Activated CD4-positive, alpha-beta memory T cell treated with anti-CD3 and anti-CD28 coated beads, Interleukin-2, amount 10 ng/mL, durations not matched to agents 7 days and 5 days (primary cell): ENCODE data around the gene NUCKS1. TPM values are rescaled to one million over a fixed set of nuclear protein-coding genes. Genes with fewer than 3 reads are reported as not detected.

Experiments
- CTCF ChIA-PET: fragments of 350-600 bp; sonication (Branson Sonifier 250); formaldehyde crosslinking; loops from one replicate; lab custom pipeline; 2021; ENCODE audit warnings: antibody characterized with exemption, inconsistent platforms; lab: Charles Lee
- POLR2A ChIA-PET: fragments of 350-600 bp; sonication (Branson Sonifier 250); formaldehyde crosslinking; loops from one replicate; lab custom pipeline; 2021; ENCODE audit warnings: antibody characterized with exemption; lab: Charles Lee
- DNase-seq: peaks from one replicate; pipeline ENCODE4 v3.0.0-alpha.2; 2020
- H3K27ac Mint-ChIP-seq: one replicate; pipeline ENCODE4 v1.8.0; 2021; ENCODE audit warnings: mild to moderate bottlenecking, mixed read lengths
- H3K27me3 Mint-ChIP-seq: one replicate; pipeline ENCODE4 v1.8.0; 2021; ENCODE audit warnings: mixed read lengths
- H3K36me3 Mint-ChIP-seq: one replicate; pipeline ENCODE4 v1.8.0; 2021; ENCODE audit warnings: low read depth, mixed read lengths
- H3K4me1 Mint-ChIP-seq: one replicate; pipeline ENCODE4 v1.8.0; 2021; ENCODE audit warnings: mixed read lengths
- H3K4me3 Mint-ChIP-seq: one replicate; pipeline ENCODE4 v1.8.0; 2021; ENCODE audit warnings: mild to moderate bottlenecking, mixed read lengths
- H3K9me3 Mint-ChIP-seq: one replicate; pipeline ENCODE4 v1.8.0; 2021; ENCODE audit warnings: mixed read lengths
- total RNA-seq, 2 experiments: library from RNA; stranded (reverse); gene quantifications; one replicate each; pipeline ENCODE4 v1.2.3, GENCODE V29; 2021

The NUCKS1 gene
- total RNA-seq, 2 experiments from 2014 or later = 163 to 185 TPM

DNA sequence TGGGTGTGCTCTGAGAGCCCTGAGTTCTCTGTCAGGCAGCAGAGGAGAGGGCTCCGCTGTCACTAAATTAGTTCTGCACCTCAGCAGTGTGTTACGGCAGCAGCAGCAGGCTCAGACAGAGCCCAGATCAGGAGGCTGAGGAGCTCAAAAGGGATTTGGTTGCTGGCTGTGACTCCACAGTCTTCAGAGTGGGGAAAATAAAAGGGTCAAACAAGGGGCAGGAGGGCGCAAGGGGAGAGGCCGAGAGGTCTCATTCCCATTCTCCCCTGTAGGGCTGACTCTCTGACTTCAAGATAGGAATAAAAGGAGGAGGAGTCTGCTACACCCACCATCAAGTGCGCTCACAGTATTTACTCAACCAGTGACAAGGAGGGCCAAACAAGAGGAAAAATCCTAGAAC is 60.5 kb downstream of the NUCKS1 start:
- Mint-ChIP-seq H3K36me3 (no peaks in the 10 kb centered on the region), H3K4me3 (no peak overlapping the region), H3K9me3 (no peaks in the 10 kb centered on the region), H3K4me1 (peaks cover 2% of the 10 kb centered on the region), H3K27me3 (peaks cover 19% of the 10 kb centered on the region), H3K27ac (no peak overlapping the region)
- no peak for DNase-seq
- ChIA-PET CTCF (interaction anchor here (1.4 kb wide), 1 partner anchor 12 kb away, joined by 4 read pairs; no protein-coding TSS in a partner anchor), POLR2A (interaction anchor here (0.7 to 1.1 kb wide), 2 partner anchors 9 to 24 kb away, joined by 3 read pairs; partner anchors contain the start of gene SLC45A3)

DNA sequence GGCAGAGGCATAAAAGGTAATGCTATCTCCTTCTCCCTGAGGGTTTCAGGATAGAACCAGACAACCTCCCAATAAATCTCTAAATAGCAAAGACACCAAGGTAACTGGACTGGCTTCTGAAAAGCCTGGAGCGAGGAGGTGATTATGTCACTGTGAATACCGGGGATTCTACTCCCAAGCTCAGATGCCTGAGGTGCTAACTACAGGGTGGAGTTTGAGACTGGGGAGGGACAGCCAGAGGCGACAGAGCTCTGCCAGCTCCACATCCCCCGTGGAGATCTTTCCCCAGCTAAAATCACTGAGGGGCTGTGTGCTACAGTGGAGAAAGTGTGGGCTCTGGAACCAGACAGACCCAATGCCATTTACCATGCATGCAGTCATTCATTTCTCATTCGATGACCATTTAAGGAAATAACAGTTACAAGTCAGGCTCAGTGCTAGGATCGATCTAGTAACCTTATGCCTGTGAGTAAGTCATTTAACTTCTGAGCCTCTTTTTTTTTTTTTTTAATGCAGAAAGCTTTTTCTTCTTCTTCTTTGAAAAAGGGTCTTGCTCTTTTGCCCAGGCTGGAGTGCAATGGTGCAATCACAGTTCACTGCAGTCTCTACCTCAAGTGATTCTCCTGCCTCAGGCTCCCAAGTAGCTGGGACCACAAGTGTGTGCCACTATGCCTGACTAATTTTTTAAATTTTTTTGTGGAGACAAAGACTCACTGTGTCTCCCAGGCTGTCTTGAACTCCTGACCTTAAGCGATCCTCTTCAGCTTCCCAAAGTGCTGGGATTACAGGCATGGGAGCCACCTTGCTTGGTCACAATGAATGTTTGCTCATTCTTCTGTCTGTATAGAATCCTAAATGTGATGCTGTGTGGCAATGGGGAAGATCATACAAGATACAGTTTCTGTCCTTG is 61.6 kb downstream of the NUCKS1 start:
- peaks cover under 1% of the 10 kb centered on the region for H3K4me1 Mint-ChIP-seq
- DNase-seq = no peak
- H3K4me3 Mint-ChIP-seq = no peak overlapping the region
- ChIA-PET CTCF (interaction anchor here (1.1 to 1.4 kb wide), 3 partner anchors 9 to 22 kb away, joined by 3 to 4 read pairs (median 4); no protein-coding TSS in a partner anchor), POLR2A (interaction anchor here (0.9 kb wide), 1 partner anchor 57 kb away, joined by 3 read pairs; no protein-coding TSS in a partner anchor)
- no peaks in the 10 kb centered on the region for H3K9me3 Mint-ChIP-seq
- peaks cover 19% of the 10 kb centered on the region for H3K27me3 Mint-ChIP-seq
- H3K27ac Mint-ChIP-seq = no peak overlapping the region
- H3K36me3 Mint-ChIP-seq = no peaks in the 10 kb centered on the region

DNA sequence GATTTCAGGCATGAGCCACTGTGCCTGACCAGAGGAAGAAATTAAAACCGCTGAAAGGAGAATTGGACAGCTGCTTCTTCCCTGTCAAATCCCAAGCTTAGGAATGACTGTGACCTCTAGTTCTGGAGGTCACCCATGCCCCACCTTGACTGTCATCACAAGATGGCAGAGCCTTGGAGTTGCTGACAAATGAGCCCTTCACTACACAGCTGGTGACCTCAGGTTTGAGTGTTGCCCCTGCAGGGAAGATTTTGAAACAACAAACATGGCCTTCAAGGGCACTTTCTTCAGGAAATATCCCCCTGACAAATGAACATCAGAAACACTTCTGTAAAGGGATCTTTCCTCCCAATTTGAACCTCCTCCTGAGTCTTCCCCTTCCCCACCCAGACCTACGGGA is 62.7 kb downstream of the NUCKS1 start:
- Mint-ChIP-seq H3K9me3 (no peaks in the 10 kb centered on the region), H3K36me3 (no peaks in the 10 kb centered on the region), H3K4me3 (no peak overlapping the region), H3K27me3 (peaks cover 19% of the 10 kb centered on the region), H3K27ac (no peak overlapping the region), H3K4me1 (no peaks in the 10 kb centered on the region)
- no peak for DNase-seq
- ChIA-PET POLR2A (no interaction called here), CTCF (interaction anchor here (1.1 to 1.2 kb wide), 2 partner anchors 10 to 23 kb away, joined by 3 to 4 read pairs; no protein-coding TSS in a partner anchor)

DNA sequence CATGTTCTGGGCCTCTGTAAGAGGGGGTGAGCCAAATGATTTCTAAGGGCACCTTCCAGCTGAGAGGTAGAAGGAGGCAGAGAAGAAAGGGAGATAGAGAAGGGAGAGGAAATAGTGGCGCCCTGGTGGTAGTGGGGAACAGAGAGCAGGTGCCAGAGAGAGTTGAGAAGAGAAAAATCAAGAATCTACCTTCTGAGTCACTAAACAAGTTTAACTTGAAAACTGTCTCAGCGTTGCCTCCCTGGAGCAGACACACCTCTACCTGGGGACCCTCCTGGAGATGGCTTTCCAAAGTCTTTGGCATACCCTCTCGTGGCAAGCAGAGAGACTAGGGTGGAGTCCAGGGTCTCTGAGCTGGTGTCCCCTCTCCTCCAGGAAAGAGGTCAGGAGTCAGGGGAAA is 68.6 kb downstream of the NUCKS1 start:
- ChIA-PET POLR2A (interaction anchor here (0.8 kb wide), 1 partner anchor 24 kb away, joined by 3 read pairs; no protein-coding TSS in a partner anchor), CTCF (interaction anchor here (1.2 to 1.9 kb wide), 3 partner anchors 24 to 33 kb away, joined by 3 to 6 read pairs (median 5); no protein-coding TSS in a partner anchor)
- DNase-seq = no peak
- Mint-ChIP-seq H3K4me3 (no peak overlapping the region), H3K36me3 (no peaks in the 10 kb centered on the region), H3K9me3 (no peaks in the 10 kb centered on the region), H3K4me1 (peaks cover 13% of the 10 kb centered on the region), H3K27me3 (peaks cover 14% of the 10 kb centered on the region), H3K27ac (no peak overlapping the region)

DNA sequence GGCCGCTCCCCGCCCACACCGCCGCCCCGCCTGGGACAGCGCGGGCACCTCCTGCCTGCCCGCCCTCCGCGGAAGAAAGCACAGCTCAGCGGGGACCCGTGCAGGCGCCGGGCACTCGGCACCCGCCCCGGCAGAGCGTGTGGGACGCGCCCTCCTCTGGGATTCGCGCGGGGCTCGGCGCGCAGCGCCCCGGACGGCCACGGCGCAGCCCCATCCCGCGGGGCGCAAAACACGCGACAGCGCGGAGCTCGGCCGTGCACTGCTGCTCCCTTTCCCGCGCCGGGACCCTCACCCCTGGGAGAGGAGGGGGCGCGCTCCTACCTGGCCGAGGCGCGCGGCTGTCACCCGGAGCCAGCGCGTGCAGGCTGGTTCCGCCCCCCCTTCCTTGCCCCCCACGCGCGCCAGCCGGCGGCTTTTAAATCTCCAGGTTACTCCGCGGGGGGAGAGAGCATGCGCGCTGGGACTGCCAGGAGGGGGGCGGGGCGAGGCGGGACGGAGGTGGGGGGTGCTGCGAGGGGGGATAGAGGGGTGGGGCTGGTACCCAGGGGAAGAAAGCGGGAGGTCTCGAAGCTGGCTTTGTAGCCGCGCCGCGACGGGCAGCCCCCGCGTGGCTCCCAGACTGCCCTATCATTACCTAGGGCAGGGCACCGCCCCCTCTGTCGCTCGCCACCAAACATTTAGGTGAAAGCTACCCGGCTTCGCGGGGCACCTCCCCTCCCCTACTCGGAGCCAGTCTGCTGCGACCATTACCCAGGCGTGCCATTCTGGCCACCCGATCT is 69.7 kb downstream of the NUCKS1 start, which contains the start of gene SLC45A3:
Gene SLC45A3 (minus strand): TSS at position 437 of the 779 bp plus-strand sequence. CDS start 15,853 bp downstream, outside the sequence.
- CTCF ChIA-PET = interaction anchor here (1.2 to 1.9 kb wide), 6 partner anchors 9 to 88 kb away, joined by 3 to 9 read pairs (median 6); no protein-coding TSS in a partner anchor
- no peaks in the 10 kb centered on the region for H3K9me3 Mint-ChIP-seq
- H3K27ac Mint-ChIP-seq = no peak within 1 kb of the TSS

DNA sequence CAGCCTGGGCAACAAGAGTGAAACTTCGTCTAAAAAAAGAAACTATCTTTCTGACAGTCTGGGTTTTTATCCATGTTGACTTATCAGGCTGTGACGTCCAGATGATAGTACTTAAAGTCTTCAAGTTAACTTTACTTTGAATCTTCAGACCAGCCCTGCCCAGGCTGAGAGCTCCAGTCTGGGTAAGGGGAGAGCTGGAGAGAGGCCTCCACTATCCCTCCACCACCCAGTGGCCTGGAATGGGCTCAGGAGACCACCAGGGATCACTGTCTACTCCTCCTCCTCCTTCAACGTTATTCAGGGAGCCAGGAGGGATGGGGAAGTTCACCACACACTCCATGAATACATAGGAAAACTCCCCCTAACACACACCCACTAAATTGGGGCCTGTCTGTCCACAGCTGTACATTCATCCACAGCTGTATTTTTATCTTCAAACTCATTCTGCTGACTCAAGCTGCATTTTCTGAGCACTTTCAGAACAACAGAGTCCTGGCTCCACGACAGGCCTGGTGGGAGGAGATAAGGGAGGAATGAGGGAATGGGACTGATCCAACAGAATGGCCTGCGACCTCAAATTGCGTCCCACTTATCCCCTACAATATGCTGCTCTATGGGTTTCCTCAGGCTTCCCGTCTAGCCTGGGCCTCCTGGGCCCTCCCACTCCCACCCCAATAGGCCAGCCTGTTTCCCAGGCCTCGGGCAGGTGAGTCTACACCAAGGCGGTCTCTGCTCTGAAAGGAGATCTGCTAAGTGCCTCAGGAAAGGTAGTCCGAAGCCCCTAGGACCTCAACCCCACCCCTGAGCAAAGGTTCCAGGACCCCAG is 71.5 kb downstream of the NUCKS1 start:
- no peak overlapping the region for H3K27ac Mint-ChIP-seq
- H3K9me3 Mint-ChIP-seq = no peaks in the 10 kb centered on the region
- no peak for DNase-seq
- peaks cover 13% of the 10 kb centered on the region for H3K4me1 Mint-ChIP-seq
- POLR2A ChIA-PET = no interaction called here
- H3K4me3 Mint-ChIP-seq = peak overlapping the region; percentile 74
- H3K36me3 Mint-ChIP-seq = no peaks in the 10 kb centered on the region
- CTCF ChIA-PET = interaction anchor here (0.9 to 3.4 kb wide), 4 partner anchors 17 to 33 kb away, joined by 3 to 23 read pairs (median 12); no protein-coding TSS in a partner anchor
- H3K27me3 Mint-ChIP-seq = peaks cover 14% of the 10 kb centered on the region

More for the DNA sequence above, 69.7 kb downstream of the NUCKS1 start, which contains the start of gene SLC45A3:
- Mint-ChIP-seq H3K4me3 (peak within 1 kb of the TSS; percentile 74), H3K27me3 (peaks cover 14% of the 10 kb centered on the region), H3K4me1 (peaks cover 13% of the 10 kb centered on the region), H3K36me3 (no peaks in the 10 kb centered on the region)
- POLR2A ChIA-PET = interaction anchor here (0.8 to 1.5 kb wide), 4 partner anchors 9 to 48 kb away, joined by 3 to 4 read pairs (median 3); no protein-coding TSS in a partner anchor
- peak; percentile 32 for DNase-seq

DNA sequence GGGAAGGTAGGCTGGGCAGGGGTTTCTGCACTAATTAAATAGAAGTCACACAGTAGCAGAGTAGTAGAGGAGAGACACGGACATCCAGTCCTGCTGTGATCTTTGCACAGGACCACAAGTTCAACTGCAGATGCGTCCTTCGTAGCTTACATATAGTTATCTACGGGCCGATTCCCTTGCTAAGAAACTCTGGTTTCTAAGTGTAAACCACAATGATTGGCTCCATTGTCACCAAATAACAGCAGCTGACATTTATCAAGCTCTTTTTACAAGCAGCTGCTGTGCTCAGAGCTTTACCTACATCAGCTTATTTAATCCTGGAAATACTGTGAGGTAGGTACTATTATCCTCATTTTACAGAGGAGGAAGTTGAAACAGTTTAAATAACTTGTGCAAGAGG is 72.8 kb downstream of the NUCKS1 start:
- peaks cover 19% of the 10 kb centered on the region for H3K27me3 Mint-ChIP-seq
- POLR2A ChIA-PET = interaction anchor here (1.7 kb wide), 1 partner anchor 97 kb away, joined by 4 read pairs; no protein-coding TSS in a partner anchor
- no peaks in the 10 kb centered on the region for H3K36me3 Mint-ChIP-seq
- no peak overlapping the region for H3K4me3 Mint-ChIP-seq
- no peaks in the 10 kb centered on the region for H3K9me3 Mint-ChIP-seq
- CTCF ChIA-PET = interaction anchor here (0.9 to 3.4 kb wide), 5 partner anchors 12 to 300 kb away, joined by 3 to 23 read pairs (median 4); no protein-coding TSS in a partner anchor
- DNase-seq = no peak
- H3K27ac Mint-ChIP-seq = no peak overlapping the region
- H3K4me1 Mint-ChIP-seq = peaks cover 16% of the 10 kb centered on the region

DNA sequence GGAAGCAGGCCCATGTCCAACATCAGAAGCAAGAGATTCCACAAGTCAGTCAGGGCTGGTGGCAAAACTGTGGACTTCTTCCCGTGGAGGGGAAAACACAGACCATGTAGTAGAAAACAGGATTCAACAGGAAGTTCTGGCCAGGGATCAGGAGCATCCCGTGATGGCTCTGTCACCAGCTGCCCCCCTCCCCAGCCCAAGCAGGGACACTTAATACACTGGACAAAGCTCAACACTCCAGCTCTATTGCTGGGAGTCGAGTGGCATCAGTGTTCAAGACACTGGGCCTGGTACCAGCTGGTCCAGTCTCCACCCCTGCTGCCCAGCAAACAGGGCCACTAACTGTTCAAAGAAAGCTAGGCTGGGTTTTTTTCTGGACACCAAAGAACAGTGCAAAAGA is 73.4 kb downstream of the NUCKS1 start:
- ChIA-PET POLR2A (interaction anchor here (1.7 kb wide), 1 partner anchor 98 kb away, joined by 4 read pairs; no protein-coding TSS in a partner anchor), CTCF (interaction anchor here (1.0 to 3.4 kb wide), 4 partner anchors 13 to 301 kb away, joined by 3 to 23 read pairs (median 9); no protein-coding TSS in a partner anchor)
- no peak for DNase-seq
- Mint-ChIP-seq H3K27ac (no peak overlapping the region), H3K9me3 (no peaks in the 10 kb centered on the region), H3K4me1 (peaks cover 21% of the 10 kb centered on the region), H3K4me3 (no peak overlapping the region), H3K36me3 (no peaks in the 10 kb centered on the region), H3K27me3 (peaks cover 17% of the 10 kb centered on the region)

DNA sequence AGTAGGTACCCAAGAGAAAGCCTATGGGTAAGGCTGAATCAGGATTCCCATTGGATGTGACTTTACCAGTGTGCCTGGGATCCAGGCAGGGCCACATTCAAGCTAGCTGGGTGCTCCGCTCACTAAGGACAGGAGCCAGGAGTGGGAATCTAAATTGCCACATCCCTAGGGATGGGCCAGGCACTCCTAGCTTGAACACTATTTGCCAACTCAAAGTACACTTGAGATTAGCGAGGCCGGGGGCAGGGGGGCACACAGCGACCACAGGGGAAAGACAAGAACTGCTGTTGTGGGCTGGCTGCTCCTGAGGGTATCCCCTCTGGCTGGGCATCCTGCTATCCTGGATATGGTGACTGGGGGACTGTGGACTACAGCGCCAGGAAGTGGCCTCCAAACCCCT is 74.0 kb downstream of the NUCKS1 start:
- ChIA-PET CTCF (no interaction called here), POLR2A (interaction anchor here (1.7 kb wide), 1 partner anchor 98 kb away, joined by 4 read pairs; no protein-coding TSS in a partner anchor)
- Mint-ChIP-seq H3K4me3 (no peak overlapping the region), H3K27ac (no peak overlapping the region), H3K4me1 (peaks cover 21% of the 10 kb centered on the region), H3K36me3 (no peaks in the 10 kb centered on the region), H3K27me3 (peaks cover 11% of the 10 kb centered on the region), H3K9me3 (no peaks in the 10 kb centered on the region)
- no peak for DNase-seq

DNA sequence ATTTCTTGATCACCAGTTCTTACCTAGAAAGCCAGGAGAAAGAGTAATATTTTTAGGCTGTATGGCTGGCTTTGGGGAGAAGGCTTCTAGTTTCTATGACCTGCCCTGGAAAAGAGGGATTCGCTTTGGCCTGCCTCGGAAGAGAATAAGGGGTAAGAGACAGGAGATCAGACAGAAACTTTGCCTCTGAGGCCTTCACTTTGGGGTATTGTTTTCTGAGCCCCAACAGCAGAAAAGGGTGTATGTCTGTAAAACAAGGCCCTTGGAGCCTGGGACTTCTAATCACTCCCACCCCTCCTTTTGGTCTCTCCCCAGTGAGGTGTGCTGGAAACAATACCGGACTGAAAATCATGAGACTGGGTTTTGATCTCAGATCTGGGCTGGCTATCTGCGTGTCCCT is 74.7 kb downstream of the NUCKS1 start:
- Mint-ChIP-seq H3K36me3 (no peaks in the 10 kb centered on the region), H3K4me1 (peaks cover 16% of the 10 kb centered on the region), H3K9me3 (no peaks in the 10 kb centered on the region), H3K27me3 (peaks cover 6% of the 10 kb centered on the region), H3K4me3 (no peak overlapping the region), H3K27ac (no peak overlapping the region)
- ChIA-PET POLR2A (no interaction called here), CTCF (interaction anchor here (2.1 kb wide), 1 partner anchor 17 kb away, joined by 7 read pairs; no protein-coding TSS in a partner anchor)
- DNase-seq = no peak

DNA sequence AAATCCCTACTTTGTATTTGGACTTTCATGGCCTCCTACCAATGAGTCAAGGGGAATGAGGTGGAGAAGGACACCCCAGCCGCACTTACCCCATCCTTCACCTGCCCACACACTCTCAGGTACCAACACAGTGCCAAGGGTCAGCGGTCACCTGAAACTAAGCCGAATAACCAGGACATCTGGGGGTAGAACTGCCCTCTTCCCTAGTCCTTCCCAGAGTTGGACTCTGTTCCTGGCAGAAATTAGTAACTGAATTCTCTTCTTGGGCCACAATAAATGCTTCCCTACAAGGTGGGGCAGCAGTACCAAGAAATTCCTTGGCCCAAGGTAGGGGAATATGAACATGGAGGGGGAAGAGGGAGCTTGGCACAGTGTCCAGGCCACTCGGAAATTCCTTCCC is 77.0 kb downstream of the NUCKS1 start:
- no peak overlapping the region for H3K4me3 Mint-ChIP-seq
- H3K9me3 Mint-ChIP-seq = no peaks in the 10 kb centered on the region
- no peak for DNase-seq
- peaks cover 7% of the 10 kb centered on the region for H3K4me1 Mint-ChIP-seq
- H3K36me3 Mint-ChIP-seq = no peaks in the 10 kb centered on the region
- POLR2A ChIA-PET = interaction anchor here (0.6 kb wide), 1 partner anchor 857 kb away, joined by 3 read pairs; no protein-coding TSS in a partner anchor
- peaks cover 11% of the 10 kb centered on the region for H3K27me3 Mint-ChIP-seq
- CTCF ChIA-PET = interaction anchor here (1.1 kb wide), 1 partner anchor 13 kb away, joined by 7 read pairs; no protein-coding TSS in a partner anchor
- H3K27ac Mint-ChIP-seq = no peak overlapping the region
